Stimulated activated CD4-positive, alpha-beta T cell treated with anti-CD3 and anti-CD28 coated beads, Interleukin-2, amount 100 ng/mL, for 4 hours (primary cell): ENCODE measurements around the gene TRPC4AP.

ENCODE experiments used
- DNase-seq: peaks from one replicate; pipeline ENCODE4 v3.0.0-alpha.2; 2020; ENCODE audit warnings: low read depth

TRPC4AP gene

DNA sequence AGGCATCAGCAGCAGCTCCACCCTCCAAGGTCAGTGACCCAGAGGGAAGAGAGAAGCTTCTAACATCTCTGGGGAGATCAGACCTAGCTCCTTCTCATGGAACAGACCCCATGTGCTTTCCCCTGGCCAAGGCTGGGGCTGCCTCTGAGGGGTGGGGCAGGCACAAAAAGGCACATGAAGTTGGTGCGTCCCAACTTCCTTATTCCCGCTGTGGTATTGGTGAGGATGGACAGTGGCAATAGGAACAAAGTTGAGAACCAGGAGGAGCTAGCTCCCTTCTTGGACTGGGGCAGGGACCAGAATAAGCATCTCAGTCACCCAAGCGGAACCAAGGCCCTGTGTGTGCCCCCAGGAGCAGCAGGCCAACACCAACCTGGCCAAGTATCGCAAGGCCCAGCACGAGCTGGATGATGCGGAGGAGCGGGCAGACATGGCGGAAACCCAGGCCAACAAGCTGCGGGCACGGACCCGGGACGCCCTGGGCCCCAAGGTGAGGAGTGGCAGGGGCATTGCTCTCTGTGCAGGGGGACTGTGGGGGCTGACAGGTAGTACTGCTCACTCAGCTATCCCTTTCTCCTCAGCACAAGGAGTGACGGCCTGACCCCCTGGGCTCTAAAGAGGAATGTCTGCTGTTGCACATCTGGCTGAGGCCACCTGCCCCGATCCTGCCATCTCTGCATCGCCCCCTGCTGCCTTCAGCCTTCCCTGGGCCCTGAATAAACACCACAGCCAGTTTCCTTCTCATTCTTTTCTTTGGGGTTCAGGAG is 90.8 kb downstream of the TRPC4AP start:
- no peak for DNase-seq

DNA sequence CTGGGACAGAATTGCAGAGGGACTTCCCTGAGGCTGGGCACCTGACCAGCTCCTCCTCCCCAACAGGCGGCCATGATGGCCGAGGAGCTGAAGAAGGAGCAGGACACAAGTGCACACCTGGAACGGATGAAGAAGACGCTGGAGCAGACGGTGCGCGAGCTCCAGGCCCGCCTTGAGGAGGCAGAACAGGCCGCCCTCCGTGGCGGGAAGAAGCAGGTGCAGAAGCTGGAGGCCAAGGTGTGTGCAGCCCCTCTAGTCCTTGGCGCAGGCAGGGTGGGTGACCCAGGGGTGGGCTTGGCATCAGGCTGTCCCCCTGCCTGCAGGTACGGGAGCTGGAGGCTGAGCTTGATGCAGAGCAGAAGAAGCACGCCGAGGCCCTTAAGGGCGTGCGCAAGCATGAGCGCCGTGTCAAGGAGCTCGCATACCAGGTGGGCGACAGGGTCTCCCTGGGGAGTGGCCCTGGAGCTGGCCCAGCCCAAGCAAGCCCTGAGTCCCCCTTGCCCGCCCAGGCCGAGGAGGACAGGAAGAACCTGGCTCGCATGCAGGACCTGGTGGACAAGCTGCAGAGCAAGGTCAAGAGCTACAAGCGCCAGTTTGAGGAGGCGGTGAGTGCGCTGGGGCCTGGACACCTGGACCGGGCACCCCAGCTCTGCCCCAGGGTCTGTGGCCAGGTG is 91.5 kb downstream of the TRPC4AP start:
- DNase-seq, result no peak

DNA sequence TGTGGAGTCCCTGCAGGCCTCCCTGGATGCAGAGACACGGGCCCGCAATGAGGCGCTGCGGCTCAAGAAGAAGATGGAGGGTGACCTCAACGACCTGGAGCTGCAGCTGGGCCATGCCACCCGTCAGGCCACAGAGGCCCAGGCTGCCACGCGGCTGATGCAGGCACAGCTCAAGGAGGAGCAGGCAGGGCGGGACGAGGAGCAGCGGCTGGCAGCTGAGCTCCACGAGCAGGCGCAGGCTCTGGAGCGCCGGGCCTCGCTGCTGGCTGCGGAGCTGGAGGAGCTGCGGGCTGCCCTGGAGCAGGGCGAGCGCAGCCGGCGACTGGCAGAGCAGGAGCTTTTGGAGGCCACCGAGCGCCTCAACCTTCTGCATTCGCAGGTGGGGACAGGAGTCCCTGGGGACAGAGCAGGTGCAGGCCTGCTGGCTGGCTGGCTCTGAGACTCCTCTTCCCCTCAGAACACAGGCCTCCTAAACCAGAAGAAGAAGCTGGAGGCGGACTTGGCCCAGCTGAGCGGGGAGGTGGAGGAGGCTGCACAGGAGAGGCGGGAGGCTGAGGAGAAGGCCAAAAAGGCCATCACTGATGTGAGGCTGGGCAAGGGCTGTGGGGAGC is 92.2 kb downstream of the TRPC4AP start:
- DNase-seq, result no peak

DNA sequence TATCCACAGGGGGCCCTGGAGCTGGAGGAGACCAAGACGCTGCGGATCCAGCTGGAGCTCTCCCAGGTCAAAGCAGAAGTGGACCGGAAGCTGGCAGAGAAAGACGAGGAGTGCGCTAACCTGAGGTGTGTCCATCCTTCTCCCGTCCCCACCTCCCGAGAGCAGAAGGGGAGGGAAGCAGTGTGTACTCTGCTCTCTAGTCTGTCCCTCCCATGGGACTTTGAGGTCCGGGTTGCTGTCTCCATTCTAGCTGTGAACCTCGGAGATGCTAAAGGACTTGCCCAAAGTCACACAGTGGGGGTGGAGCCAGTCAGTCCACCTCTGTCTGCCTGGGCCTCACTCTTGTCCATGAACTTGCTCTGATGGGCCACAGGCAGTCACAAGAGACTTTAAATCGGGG is 92.8 kb downstream of the TRPC4AP start:
- DNase-seq, result no peak

DNA sequence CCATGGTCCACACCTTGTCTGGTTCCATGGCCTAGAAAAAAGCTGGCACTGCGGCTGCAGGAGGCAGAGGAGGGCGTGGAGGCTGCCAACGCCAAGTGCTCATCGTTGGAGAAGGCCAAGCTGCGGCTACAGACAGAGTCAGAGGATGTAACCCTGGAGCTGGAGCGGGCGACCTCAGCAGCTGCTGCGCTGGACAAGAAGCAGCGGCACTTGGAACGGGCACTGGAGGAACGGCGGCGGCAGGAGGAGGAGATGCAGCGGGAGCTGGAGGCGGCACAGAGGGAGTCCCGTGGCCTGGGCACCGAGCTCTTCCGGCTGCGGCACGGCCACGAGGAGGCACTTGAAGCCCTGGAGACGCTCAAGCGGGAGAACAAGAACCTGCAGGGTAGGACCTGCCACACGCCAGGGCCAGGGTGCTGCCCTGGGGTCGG is 93.6 kb downstream of the TRPC4AP start:
- DNase-seq, result no peak

DNA sequence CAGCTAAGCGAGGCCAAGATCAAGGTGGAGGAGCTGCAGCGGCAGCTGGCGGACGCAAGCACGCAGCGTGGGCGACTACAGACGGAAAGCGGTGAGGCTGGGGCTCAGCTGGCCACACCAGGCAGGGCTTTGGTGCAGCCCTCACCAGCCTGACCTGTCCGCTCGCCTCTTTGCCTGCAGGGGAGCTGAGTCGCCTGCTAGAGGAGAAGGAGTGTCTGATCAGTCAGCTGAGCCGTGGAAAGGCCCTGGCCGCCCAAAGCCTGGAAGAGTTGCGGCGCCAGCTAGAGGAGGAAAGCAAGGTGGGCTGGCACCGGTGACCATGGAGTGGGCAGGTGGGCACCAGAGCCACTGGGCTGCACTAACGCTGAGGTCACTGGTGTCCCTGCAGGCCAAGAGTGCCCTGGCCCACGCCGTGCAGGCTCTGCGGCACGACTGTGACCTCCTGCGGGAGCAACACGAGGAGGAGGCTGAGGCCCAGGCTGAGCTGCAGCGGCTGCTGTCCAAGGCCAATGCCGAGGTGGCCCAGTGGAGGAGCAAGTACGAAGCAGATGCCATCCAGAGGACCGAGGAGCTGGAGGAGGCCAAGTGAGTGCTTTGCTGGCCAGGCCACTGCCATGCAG is 94.2 kb downstream of the TRPC4AP start:
- no peak for DNase-seq

DNA sequence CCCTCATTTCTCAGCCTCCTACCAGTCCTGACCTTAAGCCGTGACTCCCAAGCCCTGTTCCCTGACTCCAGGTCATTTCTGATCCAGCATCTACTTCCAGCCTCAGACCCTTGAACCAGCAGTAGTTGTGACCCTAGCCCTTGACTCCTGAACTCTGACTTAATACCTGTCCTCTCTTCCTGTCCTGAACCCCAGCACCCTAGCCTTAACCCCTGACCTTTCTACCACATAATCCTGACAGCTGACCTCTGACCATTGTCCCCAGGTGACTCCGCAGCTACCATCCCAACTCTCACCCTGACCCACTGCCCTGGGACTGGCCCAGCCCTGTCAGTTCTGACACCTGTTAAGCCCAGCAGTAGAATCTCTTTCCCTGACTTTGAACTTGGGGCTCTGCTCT is 94.8 kb downstream of the TRPC4AP start:
- DNase-seq, result no peak

DNA sequence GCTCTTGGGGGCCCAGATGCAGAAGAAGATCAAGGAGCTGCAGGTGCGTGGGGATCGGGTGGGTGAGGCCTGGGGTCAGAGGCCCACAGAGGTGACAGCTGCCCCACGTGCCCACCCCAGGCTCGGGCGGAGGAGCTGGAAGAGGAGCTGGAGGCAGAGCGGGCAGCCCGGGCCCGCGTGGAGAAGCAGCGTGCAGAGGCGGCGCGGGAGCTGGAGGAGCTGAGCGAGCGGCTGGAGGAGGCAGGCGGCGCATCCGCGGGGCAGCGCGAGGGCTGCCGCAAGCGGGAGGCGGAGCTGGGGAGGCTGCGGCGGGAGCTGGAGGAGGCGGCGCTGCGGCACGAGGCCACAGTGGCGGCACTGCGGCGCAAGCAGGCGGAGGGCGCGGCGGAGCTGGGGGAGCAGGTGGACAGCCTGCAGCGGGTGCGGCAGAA is 95.5 kb downstream of the TRPC4AP start:
- no peak for DNase-seq

DNA sequence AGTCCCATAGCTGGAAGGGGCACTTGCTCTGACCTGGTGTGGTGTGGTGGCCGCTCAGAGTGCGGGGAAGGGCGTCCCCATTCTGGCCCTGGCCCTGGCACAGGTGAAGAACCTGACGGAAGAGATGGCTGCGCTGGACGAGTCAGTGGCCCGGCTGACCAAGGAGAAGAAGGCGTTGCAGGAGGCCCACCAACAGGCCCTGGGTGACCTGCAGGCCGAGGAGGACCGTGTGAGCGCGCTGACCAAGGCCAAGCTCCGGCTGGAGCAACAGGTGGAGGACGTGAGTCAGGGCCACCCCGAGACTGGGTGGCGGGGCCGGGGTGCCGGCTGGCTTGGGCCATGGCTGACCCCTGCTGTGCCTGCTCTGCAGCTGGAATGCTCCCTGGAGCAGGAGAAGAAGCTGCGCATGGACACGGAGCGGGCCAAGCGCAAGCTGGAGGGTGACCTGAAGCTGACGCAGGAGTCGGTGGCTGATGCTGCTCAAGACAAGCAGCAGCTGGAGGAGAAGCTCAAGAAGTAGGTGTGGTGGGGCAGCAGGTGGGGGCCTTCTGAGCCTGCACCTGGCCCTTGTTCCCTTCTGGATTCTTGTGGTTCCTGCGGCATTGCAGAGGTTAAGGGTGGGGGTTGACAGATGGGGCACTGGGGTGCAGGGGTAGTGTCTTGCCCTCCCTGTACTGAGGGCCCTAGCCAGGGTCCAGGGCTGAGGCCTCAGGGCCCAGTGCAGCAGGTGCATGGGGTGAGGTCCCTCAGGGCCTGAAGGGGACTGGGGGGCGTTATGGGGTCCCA is 96.2 kb downstream of the TRPC4AP start:
- no peak for DNase-seq

DNA sequence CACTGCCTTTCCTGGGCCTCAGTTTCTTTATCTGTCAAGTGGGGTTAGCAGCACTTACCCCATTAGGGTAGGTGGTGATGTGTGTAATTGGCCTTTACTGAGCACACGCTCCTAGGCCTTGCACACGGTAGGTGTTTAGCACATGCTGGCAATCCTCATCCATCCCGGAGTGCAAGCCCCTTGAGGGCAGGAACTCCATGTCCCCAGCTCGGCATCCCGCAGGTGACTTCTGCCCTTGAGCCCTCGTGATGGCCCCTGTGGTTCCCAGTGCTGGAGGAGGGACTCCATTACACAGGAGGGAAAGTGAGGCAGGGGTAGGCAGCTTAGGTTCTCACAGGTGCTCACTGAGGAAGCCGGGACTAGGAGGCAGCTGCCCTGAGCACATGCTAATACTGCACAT is 96.9 kb downstream of the TRPC4AP start:
- no peak for DNase-seq

DNA sequence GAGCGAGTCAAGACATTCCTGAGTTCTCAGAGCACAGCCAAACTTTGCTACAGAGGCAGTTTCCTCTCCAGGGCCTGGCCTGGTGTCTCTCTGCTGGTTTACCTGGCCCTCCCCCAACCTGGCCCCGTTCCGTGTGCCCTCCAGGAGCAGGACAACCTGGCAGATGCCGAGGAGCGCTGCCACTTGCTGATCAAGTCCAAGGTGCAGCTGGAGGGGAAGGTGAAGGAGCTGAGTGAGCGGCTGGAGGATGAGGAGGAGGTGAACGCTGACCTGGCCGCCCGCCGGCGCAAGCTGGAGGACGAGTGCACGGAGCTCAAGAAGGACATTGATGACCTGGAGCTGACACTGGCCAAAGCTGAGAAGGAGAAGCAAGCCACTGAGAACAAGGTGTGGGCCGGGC is 97.4 kb downstream of the TRPC4AP start:
- DNase-seq, result no peak

DNA sequence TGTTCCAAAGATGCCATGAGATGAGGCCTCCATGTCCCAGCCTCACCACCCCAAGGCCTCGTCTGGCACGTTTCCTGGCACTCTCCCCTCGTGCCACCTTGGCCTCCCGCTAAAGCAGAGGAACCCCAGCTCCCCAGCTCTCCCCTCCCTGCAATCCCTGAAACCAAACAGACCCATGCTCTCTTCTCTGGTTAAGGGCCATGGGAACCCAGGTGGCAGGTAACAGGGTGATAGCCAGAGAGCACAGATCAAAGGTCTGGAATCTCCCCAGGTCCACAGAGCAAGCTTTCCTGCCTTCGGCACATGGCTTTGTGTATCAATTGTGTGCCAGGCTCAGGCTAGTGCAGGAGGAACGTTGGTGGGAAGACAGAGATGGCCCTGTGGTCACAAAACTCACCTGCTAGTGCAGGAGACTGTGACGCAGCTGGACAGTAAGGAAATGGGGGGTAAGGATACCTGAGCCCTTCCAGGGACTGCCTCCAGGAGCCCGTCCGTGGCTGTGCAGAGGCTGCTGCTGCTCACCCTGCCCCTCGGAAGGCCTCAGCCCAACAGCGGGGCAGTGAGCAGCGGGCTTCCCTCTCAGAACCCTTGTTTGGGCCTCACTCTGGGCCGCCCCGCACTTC is 98.0 kb downstream of the TRPC4AP start:
- DNase-seq, result no peak

DNA sequence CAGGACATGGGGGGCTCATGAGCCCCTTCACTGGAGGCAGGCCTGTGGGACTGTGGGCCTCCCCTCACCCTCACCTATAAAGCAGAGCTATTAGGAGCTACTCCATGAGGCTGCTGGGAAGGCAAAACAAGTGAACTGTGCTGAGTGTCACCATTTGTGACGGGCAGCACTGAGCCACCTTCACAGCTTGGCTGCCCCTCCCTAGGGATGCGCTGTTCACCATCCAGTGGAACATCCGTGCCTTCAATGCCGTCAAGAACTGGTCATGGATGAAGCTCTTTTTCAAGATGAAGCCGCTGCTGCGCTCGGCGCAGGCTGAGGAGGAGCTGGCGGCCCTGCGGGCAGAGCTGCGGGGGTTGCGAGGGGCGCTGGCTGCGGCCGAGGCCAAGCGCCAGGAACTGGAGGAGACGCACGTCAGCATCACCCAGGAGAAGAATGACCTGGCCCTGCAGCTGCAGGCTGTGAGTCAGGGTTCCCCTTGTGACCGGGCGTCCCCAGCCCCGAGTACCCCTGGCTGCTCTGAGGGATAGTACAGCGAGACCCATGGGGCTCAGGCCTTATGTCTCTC is 98.6 kb downstream of the TRPC4AP start:
- DNase-seq, result no peak

DNA sequence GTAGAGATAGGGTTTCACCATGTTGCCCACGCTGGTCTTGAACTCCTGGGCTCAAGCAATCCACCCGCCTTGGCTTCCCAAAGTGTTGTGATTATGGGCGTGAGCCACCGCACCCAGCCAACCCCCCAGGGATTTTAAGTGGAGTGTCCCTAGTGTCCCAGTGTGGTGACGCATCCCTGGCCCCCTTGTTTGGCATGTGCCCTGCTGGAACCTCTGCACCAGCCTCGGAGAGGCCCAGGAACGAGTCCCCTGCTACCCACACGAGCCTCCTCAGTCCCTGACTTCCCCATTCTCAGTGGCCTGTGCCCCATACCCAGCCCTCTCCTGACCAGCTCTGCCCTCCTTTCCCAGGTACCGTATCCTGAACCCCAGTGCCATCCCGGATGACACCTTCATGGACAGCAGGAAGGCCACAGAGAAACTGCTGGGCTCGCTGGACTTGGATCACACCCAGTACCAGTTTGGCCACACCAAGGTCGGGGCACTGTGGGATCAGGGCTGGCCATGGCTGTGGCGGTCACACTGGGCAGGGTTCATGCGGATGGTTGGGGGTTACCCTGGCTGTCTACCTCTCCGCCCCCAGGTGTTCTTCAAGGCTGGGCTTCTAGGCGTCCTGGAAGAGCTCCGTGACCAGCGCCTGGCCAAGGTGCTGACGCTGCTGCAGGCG is 99.7 kb downstream of the TRPC4AP start:
- no peak for DNase-seq

DNA sequence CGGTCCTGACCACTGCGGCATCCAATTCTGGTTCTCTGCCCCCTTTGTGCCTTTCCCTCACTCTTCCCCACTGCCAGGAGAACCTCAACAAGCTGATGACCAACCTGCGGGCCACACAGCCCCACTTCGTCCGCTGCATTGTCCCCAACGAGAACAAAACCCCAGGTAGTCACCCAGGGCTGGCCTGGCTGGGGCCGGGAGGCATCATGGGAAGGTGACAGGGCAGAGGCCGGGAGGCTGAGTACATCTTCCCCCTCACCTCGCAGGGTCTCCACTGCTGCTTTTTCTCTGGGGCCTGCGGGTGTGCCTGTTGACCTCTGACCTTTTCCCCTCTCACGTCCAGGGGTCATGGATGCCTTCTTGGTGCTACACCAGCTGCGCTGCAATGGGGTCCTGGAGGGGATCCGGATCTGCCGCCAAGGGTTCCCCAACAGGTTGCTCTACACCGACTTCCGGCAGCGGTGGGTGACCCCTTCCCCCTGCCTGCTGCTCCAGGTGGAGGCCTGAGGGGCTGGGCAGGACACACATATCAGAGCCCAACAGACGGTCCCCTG is 101.9 kb downstream of the TRPC4AP start:
- no peak for DNase-seq

DNA sequence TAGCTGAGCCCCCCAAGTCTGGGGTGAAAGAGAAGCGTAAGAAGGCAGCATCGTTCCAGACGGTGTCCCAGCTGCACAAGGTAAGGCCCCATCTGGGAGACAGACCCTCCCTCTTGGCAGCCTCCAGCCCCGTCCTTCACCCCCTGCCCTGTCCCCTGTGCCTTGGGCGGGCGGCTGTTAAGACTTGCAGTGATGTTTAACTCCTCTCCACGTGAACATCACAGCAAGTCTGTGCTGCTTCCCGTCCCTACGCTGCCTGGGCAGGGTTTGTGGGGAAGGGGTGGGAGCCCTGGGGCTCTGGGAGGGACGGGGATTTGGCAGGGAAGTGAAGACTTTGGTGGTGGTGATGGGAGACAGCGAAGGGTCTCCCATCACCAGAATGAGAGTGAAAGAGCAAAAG is 102.4 kb downstream of the TRPC4AP start:
- DNase-seq, result no peak

DNA sequence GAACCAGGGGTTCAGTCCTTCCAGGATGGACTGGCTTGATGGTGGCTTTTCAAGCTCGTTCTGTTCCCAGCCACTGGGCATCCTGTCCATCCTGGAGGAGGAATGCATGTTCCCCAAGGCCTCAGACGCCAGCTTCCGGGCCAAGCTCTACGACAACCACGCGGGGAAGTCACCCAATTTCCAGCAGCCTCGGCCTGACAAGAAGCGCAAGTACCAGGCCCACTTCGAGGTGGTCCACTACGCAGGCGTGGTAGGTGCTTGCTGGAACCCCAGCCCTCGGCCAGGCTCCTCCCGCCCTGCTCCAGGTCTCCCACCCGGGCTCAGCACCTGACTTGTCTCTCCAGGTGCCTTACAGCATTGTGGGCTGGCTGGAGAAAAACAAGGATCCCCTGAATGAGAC is 102.9 kb downstream of the TRPC4AP start:
- no peak for DNase-seq

DNA sequence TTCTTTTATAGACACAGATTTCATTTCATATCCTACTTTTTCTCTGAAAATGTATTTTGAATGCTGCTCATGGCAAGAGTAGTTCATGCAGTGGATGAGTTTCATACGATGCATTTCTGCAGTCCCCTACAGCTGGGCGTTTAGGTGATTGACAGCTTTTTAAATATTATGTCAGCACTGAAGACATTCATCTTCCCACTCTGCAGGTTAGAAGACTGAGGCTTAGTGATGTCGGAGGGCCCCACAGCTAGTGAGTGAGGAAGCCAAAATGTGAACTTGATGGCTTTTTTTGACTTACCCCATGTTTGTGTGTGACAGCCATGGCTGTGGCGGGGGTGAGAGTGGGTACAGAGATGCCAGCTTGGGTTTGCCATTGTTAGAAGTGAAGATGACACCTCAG is 103.5 kb downstream of the TRPC4AP start:
- no peak for DNase-seq

DNA sequence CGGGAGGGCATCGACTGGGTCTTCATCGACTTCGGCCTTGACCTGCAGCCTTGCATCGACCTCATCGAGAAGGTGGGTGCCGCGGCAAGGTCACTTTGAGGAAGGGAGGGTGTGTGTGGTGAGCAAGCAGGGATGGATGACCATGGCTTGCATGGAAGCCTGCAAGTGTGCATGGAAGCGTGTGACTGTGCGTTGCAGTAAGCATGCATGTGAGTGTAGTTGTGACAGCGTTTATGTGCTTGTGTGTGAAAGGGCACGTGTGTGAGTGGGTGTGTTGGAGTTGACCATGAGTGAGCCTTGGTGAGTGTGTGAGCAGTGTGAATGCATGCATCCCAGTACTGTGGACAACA is 104.4 kb downstream of the TRPC4AP start:
- DNase-seq, result no peak
